ENCODE data around the gene BRMS1L. TPM values are rescaled to one million over a fixed set of nuclear protein-coding genes. Genes with fewer than 3 reads are reported as not detected.

Gene BRMS1L
- total RNA-seq, 2 experiments from 2014 or later = 4.3 to 5.5 TPM

- ATAC-seq = no peak
- CTCF ChIA-PET = interaction anchor here (1.2 to 1.4 kb wide), 2 partner anchors 15 to 45 kb away, joined by 3 to 7 read pairs; no protein-coding TSS in a partner anchor
- intact Hi-C loops (cut with micrococcal nuclease) = no loop called here
- Mint-ChIP-seq H3K27ac (no peak overlapping the region), H3K36me3 (ENCODE audit: low read depth) (peaks cover 12% of the 10 kb centered on the region), H3K27me3 (no peaks in the 10 kb centered on the region), H3K4me3 (no peak overlapping the region), H3K4me1 (ENCODE audit: low read depth) (no peaks in the 10 kb centered on the region), H3K9me3 (no peaks in the 10 kb centered on the region)
- POLR2A ChIA-PET = no interaction called here
- no peak for TF ChIP-seq CTCF (IDR thresholded peaks at IDR 0.05)
- DNase-seq = no peak
Observed at GRCh38 chr14:35866595-35867279, 40.6 kb downstream of the BRMS1L start.

- DNase-seq = no peak
- Mint-ChIP-seq H3K4me1 (ENCODE audit: low read depth) (no peaks in the 10 kb centered on the region), H3K27me3 (no peaks in the 10 kb centered on the region), H3K36me3 (ENCODE audit: low read depth) (peaks cover 12% of the 10 kb centered on the region), H3K9me3 (no peaks in the 10 kb centered on the region), H3K27ac (no peak overlapping the region), H3K4me3 (no peak overlapping the region)
- ChIA-PET POLR2A (no interaction called here), CTCF (interaction anchor here (1.2 kb wide), 1 partner anchor 45 kb away, joined by 7 read pairs; no protein-coding TSS in a partner anchor)
- intact Hi-C loops (cut with micrococcal nuclease) = no loop called here
- ATAC-seq = no peak
- no peak for TF ChIP-seq CTCF (IDR thresholded peaks at IDR 0.05)
Observed at GRCh38 chr14:35867280-35867629, 41.1 kb downstream of the BRMS1L start.

GRCh38 chr14:35875296-35875695, 49.2 kb downstream of the BRMS1L start:
- H3K36me3 Mint-ChIP-seq (ENCODE audit: low read depth) = no peaks in the 10 kb centered on the region
- H3K9me3 Mint-ChIP-seq = no peaks in the 10 kb centered on the region
- intact Hi-C loops (cut with micrococcal nuclease) = no loop called here
- H3K27me3 Mint-ChIP-seq = no peaks in the 10 kb centered on the region
- no peak for TF ChIP-seq CTCF (IDR thresholded peaks at IDR 0.05)
- no peaks in the 10 kb centered on the region for H3K4me1 Mint-ChIP-seq (ENCODE audit: low read depth)
- H3K4me3 Mint-ChIP-seq = no peak overlapping the region
- no peak for ATAC-seq
- ChIA-PET CTCF (interaction anchor here (1.1 to 1.2 kb wide), 2 partner anchors 8 to 69 kb away, joined by 4 to 6 read pairs; no protein-coding TSS in a partner anchor), POLR2A (no interaction called here)
- no peak for DNase-seq
- no peak overlapping the region for H3K27ac Mint-ChIP-seq

- H3K36me3 Mint-ChIP-seq (ENCODE audit: low read depth) = no peaks in the 10 kb centered on the region
- ChIA-PET CTCF (interaction anchor here (1.6 to 2.1 kb wide), 2 partner anchors 83 to 192 kb away, joined by 4 to 9 read pairs; no protein-coding TSS in a partner anchor), POLR2A (no interaction called here)
- no peak for DNase-seq
- H3K27ac Mint-ChIP-seq = no peak overlapping the region
- H3K27me3 Mint-ChIP-seq = peaks cover 2% of the 10 kb centered on the region
- no peak for TF ChIP-seq CTCF (IDR thresholded peaks at IDR 0.05)
- intact Hi-C loops (cut with micrococcal nuclease) = no loop called here
- ATAC-seq = no peak
- H3K4me3 Mint-ChIP-seq = no peak overlapping the region
- H3K9me3 Mint-ChIP-seq = no peaks in the 10 kb centered on the region
- H3K4me1 Mint-ChIP-seq (ENCODE audit: low read depth) = no peaks in the 10 kb centered on the region
Observed at GRCh38 chr14:35877276-35877675, 51.1 kb downstream of the BRMS1L start.

GRCh38 chr14:35878272-35879150, 52.4 kb downstream of the BRMS1L start:
- no peaks in the 10 kb centered on the region for H3K36me3 Mint-ChIP-seq (ENCODE audit: low read depth)
- ChIA-PET CTCF (interaction anchor here (0.6 to 2.1 kb wide), 3 partner anchors 62 to 191 kb away, joined by 3 to 9 read pairs (median 4); no protein-coding TSS in a partner anchor), POLR2A (no interaction called here)
- H3K27me3 Mint-ChIP-seq = peaks cover 2% of the 10 kb centered on the region
- intact Hi-C loops (cut with micrococcal nuclease) = no loop called here
- no peaks in the 10 kb centered on the region for H3K4me1 Mint-ChIP-seq (ENCODE audit: low read depth)
- no peaks in the 10 kb centered on the region for H3K9me3 Mint-ChIP-seq
- no peak for TF ChIP-seq CTCF (IDR thresholded peaks at IDR 0.05)
- ATAC-seq (no peak), DNase-seq (no peak)
- no peak overlapping the region for H3K4me3 Mint-ChIP-seq
- H3K27ac Mint-ChIP-seq = no peak overlapping the region

Measured in activated CD8-positive, alpha-beta T cell treated with anti-CD3 and anti-CD28 coated beads for 36 hours (primary cell).